Measurements from ENCODE around the gene TMEM89.

The TMEM89 gene

GRCh38 chr3:48609088-48610005 lies 12.2 kb downstream of the TMEM89 start, which contains the start of gene UQCRC1:
Gene UQCRC1, minus strand, starts transcription at chr3:48609646. Its CDS starts 26 bp downstream, at chr3:48609620.
- DNase-seq = peak; percentile 91

- no peak for DNase-seq
Observed at GRCh38 chr3:48607519-48607918, 14.1 kb downstream of the TMEM89 start.

GRCh38 chr3:48601622-48601994 lies 20.0 kb downstream of the TMEM89 start:
- no peak for DNase-seq

GRCh38 chr3:48600711-48601621 lies 20.6 kb downstream of the TMEM89 start:
- DNase-seq = no peak

DNA sequence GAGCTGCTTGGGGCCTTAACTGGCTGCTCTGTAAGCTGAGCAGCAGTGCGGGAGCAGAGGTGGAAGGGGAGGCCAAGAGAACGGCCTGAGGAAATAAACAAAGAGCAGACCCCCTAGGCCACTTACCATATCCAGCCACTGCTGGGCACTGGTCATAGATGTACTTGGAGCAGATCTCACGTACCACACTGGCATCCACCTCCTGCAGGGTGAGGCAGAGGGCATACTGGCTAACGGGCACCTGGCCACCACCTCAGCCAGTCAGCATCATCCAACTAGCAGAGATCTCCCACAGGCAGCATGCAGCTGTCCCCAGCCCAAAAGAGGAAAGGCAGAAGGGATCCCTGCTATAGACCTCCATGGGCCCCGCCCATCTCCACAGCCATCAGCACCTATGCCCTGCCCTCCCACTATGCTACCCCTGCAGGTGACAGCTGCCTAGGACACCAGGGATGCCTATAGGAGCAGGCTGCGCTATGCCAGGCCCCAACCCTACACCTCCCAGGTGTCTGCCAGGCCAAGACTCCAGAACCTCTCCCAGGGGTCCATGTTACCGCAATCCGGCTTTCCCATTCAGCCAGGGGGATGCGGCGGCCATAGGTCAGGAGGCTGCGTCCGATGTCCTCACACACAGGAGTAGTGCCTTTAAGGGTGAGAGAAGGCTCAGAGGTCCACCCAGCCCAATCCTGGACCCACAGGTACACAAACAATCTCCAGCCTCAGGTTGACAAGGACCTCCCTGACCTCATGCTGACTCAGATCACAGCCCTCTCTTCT lies 21.9 kb downstream of the TMEM89 start:
- no peak for DNase-seq

GRCh38 chr3:48599077-48599501 lies 22.5 kb downstream of the TMEM89 start:
- DNase-seq = no peak

GRCh38 chr3:48598323-48599076 lies 23.1 kb downstream of the TMEM89 start:
- DNase-seq = no peak

GRCh38 chr3:48597408-48597800 lies 24.2 kb downstream of the TMEM89 start:
- DNase-seq = no peak

GRCh38 chr3:48596676-48597407 lies 24.7 kb downstream of the TMEM89 start:
- DNase-seq = no peak

- no peak for DNase-seq
Observed at GRCh38 chr3:48596157-48596556, 25.4 kb downstream of the TMEM89 start.

DNA sequence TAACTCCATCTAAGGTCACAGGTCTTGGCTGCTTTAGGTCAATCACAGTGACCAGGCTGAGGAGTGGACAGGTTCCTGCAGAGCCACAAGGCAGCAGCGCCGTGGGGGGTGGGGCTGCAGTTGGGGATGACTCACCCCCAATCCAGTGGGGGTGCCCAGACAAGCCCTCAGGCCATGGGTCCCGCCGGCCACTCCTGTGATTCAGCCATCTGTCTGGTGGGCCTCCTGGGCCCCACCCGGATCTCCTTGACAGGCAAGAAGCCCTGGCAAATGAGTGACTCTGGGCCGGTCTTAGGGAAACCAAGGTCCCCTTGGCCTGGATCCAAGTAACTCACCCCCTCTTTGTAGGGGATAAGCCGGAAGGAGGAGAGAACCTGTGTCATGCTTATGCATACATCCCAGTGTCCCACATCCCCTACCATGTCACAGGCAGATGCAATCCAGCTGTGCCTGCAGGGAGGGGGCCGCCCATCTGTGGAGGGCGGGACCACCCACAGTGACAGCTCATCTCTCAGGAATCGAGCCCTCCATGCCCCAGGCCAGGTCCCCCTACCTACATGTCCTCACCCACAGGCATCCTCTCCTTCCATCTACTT lies 25.9 kb downstream of the TMEM89 start:
- no peak for DNase-seq

GRCh38 chr3:48595075-48595525 lies 26.5 kb downstream of the TMEM89 start, which contains the start of gene COL7A1:
Gene COL7A1, minus strand, starts transcription at chr3:48595329. Its CDS starts 170 bp downstream, at chr3:48595159.
- peak; percentile 19 for DNase-seq

DNA sequence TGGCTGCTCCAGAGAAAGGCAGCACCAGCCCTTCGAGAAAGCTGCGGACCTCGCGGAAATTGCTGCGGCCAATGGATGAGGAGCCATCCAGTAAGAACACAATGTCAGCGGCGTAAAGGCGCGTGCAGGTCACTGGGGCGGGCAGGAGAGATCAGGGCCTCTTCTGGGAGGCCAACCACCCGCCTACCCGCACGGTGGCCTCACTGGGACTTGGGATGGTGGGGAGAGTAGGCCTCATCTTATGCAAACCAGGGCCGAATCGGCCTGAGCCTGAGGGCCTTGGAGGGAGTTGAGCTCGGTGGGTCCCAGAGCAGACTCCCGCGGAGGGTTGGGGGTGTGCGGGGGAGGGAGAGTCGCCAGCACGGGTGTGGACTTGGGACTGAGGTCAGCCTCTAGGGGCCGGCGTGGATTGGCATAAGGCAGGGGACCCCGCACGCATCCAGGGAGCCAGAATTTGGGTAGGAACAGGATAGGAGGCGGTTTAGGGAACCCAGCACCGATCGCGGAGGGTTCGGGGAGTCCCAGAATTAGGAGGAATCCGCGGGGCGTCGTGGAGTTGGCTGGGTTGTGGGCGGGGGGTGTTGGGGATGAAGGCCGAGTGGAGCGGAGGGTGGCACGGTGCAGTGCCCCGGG lies 27.0 kb downstream of the TMEM89 start:
- DNase-seq = no peak

DNA sequence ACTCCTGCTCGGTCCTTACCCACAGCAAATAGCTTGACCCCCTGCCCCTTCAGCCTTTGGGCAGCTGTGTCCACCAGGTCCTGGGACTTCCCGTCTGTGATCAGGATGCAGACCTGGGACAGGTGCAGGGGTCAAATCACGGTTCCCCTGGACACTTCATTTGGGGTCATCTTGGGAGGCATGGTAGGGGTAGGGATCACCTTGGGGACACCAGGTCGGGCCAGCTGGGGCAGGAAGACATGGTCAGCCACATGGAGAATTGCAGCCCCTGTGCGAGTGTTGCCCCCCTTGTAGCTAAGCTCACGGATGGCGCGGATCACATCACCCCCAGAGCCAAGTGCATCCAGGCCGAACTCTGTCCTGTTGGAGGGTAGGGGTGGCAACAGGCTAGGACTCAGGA lies 28.2 kb downstream of the TMEM89 start:
- DNase-seq = no peak

- DNase-seq = no peak
Observed at GRCh38 chr3:48592519-48593087, 29.0 kb downstream of the TMEM89 start.

DNA sequence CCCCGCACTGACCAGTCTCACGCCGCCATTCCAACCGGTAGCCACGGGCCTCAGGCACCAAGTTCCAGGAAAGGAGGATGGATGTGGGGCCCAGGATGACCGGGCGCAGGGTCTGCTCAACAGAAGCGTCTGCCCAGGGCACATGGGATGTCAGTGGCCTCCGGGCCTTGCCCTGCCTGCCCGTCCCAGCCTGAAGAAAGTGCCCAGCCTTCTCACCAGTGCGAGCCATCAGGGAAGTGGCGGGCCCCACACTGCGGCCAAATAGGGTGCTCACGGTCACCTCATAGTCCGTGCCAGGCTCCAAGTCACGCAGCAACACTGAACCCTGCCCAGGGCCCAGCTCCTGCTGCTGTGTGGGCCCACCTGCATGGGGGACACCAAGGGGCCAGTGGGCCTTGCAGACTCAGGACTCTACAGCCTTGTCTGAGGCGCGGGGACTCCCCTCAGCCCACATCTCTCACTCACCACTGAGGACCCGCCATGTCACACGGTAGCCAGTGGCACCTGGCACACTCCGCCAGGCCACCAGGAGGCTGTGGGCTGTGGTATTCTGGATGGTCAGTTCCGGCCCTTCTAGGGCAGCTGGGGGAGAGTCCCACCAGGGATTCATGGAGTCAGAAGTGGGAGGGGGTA lies 29.6 kb downstream of the TMEM89 start:
- DNase-seq = no peak

DNA sequence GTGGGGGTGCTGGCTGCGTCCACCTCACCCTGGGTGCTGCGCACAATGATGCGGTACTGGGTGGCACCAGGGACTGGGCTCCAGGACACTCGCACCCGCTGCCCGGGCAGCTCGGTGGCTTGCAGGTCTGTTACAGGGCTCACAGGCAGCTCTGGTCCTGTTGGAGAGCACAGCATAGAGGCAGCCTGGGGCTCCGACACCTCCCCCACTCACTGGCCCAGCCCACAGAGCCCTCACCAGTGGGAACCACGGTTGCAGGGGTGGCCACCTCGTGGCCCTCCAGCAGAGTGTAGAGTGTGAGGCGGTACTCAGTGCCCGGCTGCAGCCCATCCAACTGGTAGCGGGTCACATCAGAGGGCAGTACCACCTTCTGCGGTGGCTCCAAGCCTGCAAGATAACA lies 30.1 kb downstream of the TMEM89 start:
- DNase-seq = no peak

- DNase-seq = no peak
Observed at GRCh38 chr3:48588230-48588629, 33.3 kb downstream of the TMEM89 start.

DNA sequence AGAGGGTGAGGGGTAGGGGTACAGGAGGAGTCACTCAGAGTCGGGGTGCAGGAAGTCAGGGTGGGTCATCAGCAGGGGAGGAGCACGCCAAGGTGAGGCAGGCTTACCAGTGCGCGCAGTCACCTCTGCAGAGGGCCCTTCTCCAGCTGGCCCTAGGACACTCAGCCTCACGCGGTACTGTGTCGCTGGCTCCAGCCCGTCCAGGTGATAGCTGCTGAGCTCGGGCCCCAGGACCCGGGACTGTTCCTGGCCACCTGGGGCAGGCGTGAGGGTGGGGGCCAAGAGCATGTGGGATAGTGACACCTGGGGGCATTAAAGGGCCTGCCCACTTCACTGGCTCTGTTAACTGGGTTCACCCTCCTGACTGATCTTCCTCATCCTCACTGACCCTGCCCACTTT lies 33.9 kb downstream of the TMEM89 start:
- DNase-seq = no peak
